Testis (tissue), 3 donors: Measurements from ENCODE around the gene LGALS3BP. TPM values are rescaled to one million over a fixed set of nuclear protein-coding genes. Genes with fewer than 3 reads are reported as not detected.

Experiments
- DNase-seq: peaks from one replicate; pipeline ENCODE4 v3.0.0-alpha.2; 2019
- H3K27ac ChIP-seq, 2 donors: fragments of 200-600 bp; sonication (generic); one replicate each; pipeline ENCODE4 v1.5.1; 2019
- H3K27me3 ChIP-seq: fragments of 200-600 bp; sonication (generic); one replicate; pipeline ENCODE4 v1.5.1; 2019
- H3K36me3 ChIP-seq: fragments of 200-600 bp; sonication (generic); one replicate; pipeline ENCODE4 v1.5.1; 2017; ENCODE audit warnings: low read depth; ENCODE audit errors: missing control alignments
- H3K4me1 ChIP-seq: fragments of 200-600 bp; sonication (generic); one replicate; pipeline ENCODE4 v1.5.1; 2019
- H3K4me3 ChIP-seq, 2 donors: fragments of 200-600 bp; sonication (generic); one replicate each; pipeline ENCODE4 v1.5.1; 2017 to 2019
- H3K9me3 ChIP-seq: fragments of 200-600 bp; sonication (generic); one replicate; pipeline ENCODE4 v1.5.1; 2017
- CTCF ChIP-seq, 3 experiments: fragments of 450-650 bp in 2 of 3; fragments of 200-600 bp in 1 of 3; sonication (generic) in 1 of 3; IDR thresholded peaks; one replicate each; pipeline ENCODE4 v1.5.1; 2016 to 2019; ENCODE audit warnings: antibody characterized with exemption in 3 of 3, mild to moderate bottlenecking in 2 of 3, moderate library complexity in 1 of 3
- POLR2A ChIP-seq: fragments of 450-650 bp; IDR thresholded peaks from one replicate; pipeline ENCODE4 v1.6.1; 2017; ENCODE audit warnings: antibody characterized with exemption, mild to moderate bottlenecking, moderate library complexity
- WGBS, 2 donors: methylation state at CpG; one replicate each; pipeline ENCODE4 v1.1.5; 2018; 5-methylcytosine and 5-hydroxymethylcytosine counted together
- intact Hi-C: fragments of 100-400 bp; cut with DNase I; formaldehyde crosslinking; loops from one replicate; pipeline ENCODE4 v1.15.1; 2023; ENCODE audit warnings: low total_unique reads
- polyA plus RNA-seq: library from polyadenylated mRNA; stranded (reverse); fragments of 350-450 nt; fragmentation: Illumina TruSeq; extraction: RNeasy Lipid Tissue Mini Kit (QIAGEN cat#74804); gene quantifications from one replicate; pipeline ENCODE4 v1.2.3, GENCODE V29; 2014; ENCODE audit warnings: low read depth, low replicate concordance; ENCODE audit not compliant: insufficient read depth
- total RNA-seq, 2 donors: library from RNA; depleted of rRNA; stranded (reverse); fragments of >200 nt; gene quantifications; one replicate each; pipeline ENCODE4 v1.2.3, GENCODE V29; 2016

LGALS3BP gene
- total and polyA plus RNA-seq, 3 donors from 2014 or later, result 328 to 845 (median 498) TPM

DNA sequence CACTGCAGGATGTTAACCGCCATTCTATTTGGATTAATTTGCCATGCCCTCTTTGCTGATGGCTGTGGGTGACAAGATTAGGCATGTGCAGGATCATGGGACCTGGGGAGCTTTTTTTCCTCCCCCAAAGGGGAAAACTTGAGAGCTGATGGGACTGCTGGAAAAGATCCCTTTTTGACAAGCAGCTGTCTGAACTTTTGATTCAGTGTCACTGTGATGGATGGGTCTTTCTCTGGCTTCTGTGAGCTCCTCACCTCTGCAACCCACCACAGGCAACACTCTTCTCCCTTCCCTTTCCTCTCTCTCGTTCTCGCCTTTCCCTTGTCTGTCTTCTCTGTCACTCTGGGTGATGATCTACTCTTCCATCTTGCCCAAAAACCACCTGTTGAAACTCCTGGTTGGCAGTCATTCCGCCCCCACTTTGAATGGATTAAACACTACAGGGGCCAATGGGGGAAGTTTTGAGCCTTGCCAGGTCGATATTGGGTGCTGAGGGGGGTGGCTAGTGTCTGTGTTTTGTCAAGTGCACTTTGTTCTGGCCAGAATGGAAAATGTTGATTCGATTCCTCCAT, 32.9 kb upstream of the LGALS3BP start:
- Histone ChIP-seq H3K4me1 (peaks cover 15% of the 10 kb centered on the region), H3K27me3 (no peaks in the 10 kb centered on the region), H3K36me3 (no peaks in the 10 kb centered on the region), H3K27ac (no peak overlapping the region), H3K4me3 (no peak overlapping the region), H3K9me3 (no peaks in the 10 kb centered on the region)
- intact Hi-C loops, result no loop called here
- WGBS, 2 donors, result 81 to 85% methylated on average over 6 of the region's 6 CpGs
- DNase-seq, result no peak
- TF ChIP-seq POLR2A, result no peak
- no peak for TF ChIP-seq CTCF (IDR thresholded peaks at IDR 0.05)

DNA sequence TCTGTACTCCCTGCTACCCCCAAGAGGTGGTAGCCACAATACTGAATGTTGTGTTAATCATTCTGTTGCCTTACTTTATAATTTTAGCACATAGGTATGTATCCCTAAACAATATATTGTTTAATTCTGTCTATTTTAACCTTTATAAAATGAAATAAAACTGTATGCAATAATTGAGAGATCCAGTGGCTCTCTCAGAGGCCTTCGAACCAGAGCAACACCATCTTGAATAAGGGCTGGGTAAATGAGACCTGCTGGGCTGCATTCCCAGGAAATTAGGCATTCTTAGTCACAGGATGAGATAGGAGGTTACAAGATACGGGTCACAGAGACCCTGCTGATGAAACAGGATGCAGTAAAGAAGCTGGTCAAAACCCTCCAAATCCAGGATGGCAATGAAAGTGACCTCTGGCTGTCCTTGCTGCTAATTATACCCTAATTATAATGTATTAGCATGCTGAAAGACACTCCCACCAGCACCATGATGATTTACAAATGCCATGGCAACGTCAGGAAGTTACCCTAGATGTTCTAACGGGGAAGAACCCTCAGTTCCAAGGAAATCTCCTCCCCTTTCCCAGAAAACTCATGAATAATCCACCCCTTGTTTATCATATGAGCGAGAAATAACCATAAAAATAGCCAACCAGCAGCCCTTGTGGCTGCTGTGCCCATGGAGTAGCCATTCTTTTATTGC, 31.9 kb upstream of the LGALS3BP start:
- Histone ChIP-seq H3K4me3 (no peak overlapping the region), H3K36me3 (no peaks in the 10 kb centered on the region), H3K9me3 (no peaks in the 10 kb centered on the region), H3K27ac (no peak overlapping the region), H3K27me3 (no peaks in the 10 kb centered on the region), H3K4me1 (peaks cover 15% of the 10 kb centered on the region)
- no peak for DNase-seq
- intact Hi-C loops, result no loop called here
- no peak for TF ChIP-seq CTCF (IDR thresholded peaks at IDR 0.05)
- TF ChIP-seq POLR2A, result no peak
- 81 to 84% methylated on average over 5 of the region's 5 CpGs for WGBS, 2 donors

DNA sequence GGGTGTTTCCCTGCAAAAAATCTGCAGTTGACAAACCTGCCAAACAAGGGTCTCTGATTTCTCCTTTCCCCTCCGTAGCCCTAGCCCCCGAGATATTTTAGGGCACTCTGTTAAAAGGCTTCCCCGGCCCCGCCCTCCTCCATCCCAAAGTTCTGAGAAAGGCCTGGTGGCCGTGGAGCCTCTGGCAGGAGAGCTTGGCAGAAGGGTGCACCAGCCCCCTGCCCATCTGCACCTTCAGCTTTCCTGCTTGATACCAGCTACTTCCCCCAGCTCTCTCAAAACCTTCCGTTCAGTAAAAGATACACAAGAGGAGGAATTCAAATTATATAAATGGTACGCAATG, 30.6 kb upstream of the LGALS3BP start:
- WGBS, 2 donors, result 44 to 54% methylated on average over 7 of the region's 7 CpGs
- Histone ChIP-seq H3K36me3 (no peaks in the 10 kb centered on the region), H3K27me3 (no peaks in the 10 kb centered on the region), H3K27ac (peak overlapping the region; percentile 82), H3K9me3 (no peaks in the 10 kb centered on the region), H3K4me3 (peak overlapping the region; percentile 77 to 96), H3K4me1 (peaks cover 26% of the 10 kb centered on the region)
- intact Hi-C loops, result no loop called here
- DNase-seq, result no peak
- no peak for TF ChIP-seq POLR2A
- TF ChIP-seq CTCF (IDR thresholded peaks at IDR 0.05), result no peak

DNA sequence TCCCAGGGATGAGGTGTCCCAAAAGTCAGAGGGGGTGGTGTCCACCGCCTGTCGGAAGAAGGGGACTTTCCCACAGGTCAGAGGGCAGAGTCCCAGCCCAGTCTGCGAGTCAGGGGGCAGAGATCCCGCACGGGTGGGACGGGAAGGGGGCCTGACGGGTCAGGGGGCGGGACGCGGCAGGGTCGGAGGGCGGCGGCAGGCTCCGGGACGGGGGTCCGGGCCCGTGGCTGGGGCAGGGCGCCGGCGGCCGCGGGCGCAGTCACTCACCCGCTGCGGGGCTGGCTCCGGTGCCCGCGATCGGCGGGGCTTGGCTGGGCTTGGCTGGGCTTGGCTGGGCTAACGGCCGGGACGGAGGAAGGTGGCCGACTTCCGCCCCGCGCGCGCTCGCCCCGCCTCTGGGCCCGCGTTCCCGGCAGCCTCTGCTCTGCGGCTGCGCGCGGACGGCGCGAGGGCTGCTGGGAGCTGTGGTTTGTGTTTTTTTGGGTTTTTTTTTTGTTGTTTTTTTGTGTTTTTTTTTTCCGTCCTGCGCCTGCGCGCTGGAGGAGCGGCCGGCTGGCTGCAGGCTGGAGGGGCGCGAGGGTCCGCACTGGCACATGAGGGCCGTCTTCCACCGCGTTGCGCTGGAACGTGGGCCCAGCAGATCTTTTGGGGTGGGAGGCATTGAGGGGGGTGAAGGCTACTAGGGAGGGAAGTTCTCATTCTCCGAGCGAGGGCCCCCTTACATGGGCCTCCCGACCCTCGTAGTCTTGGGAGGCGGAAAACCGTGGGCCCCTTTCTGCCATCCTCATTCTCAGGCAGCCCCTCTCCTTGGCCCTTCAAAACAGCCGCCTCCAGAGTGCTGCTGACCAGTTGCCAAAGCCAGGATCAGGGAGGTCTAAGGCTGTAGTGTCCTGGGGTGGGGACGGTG, 29.9 kb upstream of the LGALS3BP start, which contains the start of gene CANT1:
TSS of gene CANT1 (minus strand) at position 368 of the 907 bp plus-strand sequence. CDS start 12,142 bp downstream, outside the sequence.
- Histone ChIP-seq H3K4me1 (peaks cover 28% of the 10 kb centered on the region), H3K9me3 (no peaks in the 10 kb centered on the region), H3K27ac (peak within 1 kb of the TSS; percentile 82), H3K36me3 (no peaks in the 10 kb centered on the region), H3K27me3 (no peaks in the 10 kb centered on the region), H3K4me3 (peak within 1 kb of the TSS; percentile 77 to 96)
- TF ChIP-seq POLR2A (no peak), CTCF (IDR thresholded peaks at IDR 0.05) (no peak)
- intact Hi-C loops, result no loop called here
- DNase-seq, result peak; percentile 84
- 1% methylated on average over 38 to 48 of the region's 73 CpGs for WGBS, 2 donors
